HPDE6-E6E7 (cell line): ENCODE data around the gene MRPS27.
"Not testable (repeated sequence)": the region's sequence is repeated elsewhere in the genome, so short reads cannot be mapped to it uniquely, and the experiment has no call there.

Experiments
- DNase-seq: peaks from one replicate; pipeline ENCODE4 v3.0.0; 2011; ENCODE audit warnings: missing footprints; ENCODE audit errors: extremely low spot score

The MRPS27 gene

DNA sequence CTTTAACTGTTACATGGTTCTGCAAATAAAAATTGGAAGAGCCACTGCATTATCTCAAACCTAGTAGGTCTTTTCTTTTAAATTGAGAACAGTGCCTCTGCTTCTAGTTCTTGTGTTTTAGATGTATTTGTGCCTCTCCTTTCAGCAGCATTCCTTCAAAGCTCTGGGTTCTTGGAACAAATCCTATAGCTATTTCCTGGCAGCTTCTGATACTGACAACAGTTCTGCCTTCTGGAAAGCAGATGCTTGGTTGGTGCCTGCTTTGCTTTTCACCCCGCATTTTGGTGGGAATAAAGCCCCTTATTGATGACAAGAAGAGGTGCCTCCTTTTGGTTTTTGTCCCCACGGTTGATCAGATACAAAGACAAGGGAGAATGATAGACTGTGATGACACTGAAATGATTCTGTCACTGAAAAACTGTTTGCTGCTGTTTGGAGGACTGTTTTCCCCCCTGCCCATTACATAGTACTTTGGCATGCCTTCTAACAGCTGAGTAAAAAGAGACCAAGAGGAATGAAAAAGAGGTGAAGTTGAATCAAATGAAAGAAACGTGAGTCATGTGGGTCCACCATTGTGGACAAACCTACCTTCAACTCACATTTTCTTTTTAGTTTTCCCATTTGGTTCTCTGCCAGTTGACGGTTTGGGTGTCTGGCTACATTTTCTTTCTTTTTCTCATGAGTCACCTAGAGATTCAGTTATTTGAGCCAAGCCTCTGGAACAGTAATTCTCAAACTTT, 5.7 kb upstream of the MRPS27 start:
- no peak for DNase-seq

DNA sequence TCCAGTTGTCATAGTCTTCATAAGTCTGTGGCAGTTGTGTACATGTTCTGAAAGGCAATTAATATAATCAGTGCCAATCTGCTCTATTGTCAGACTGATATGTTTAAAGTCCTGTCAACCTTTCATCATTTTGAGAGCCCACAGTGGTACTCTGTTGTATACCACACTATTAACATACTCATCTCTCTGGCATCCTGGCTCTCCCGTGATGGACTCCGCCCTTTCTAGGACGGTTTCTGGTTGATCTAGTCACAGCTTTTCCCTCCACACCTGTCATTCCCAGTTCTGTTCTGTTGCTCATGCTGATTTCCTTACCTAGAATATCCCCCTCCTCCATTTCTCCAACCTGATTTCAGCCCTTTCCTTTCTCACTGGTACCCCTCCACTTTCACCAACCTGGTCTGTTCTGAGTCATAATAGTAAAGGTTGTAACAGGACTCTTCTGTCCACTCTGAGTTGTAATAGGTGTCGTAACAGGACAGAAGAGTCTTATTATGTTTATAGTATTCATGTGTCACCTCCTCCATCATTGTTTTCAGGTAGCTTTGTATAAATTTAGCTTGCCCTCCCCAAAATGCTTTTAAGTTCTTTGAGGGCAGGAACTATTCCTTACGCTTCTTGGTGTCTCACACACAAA, 4.3 kb upstream of the MRPS27 start:
- peak; percentile 46 for DNase-seq

DNA sequence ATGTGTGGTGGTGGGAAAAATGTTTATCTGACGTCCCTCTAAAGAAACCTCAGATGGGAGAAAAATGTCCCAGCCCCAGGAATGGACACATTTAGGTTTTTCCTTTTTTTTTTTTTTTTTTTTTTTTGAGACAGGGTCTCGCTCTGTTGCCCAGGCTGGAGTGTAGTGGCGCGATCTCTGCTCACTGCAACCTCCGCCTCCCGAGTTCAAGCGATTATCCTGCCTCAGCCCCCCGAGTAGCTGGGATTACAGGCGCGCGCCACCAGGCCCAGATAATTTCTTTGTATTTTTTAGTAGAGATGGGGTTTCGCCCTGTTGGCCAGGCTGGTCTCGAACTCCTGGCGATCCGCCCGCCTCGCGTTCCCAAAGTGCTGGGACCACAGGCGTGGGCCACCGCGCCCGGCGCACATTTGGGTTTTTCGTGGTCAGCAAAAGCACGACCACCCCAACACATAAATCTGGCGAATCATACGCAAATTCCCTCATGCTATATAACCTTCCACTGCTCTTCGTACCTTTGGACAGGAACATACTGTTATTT, 535 bp downstream of the MRPS27 start:
- not testable (repeated sequence) for DNase-seq

DNA sequence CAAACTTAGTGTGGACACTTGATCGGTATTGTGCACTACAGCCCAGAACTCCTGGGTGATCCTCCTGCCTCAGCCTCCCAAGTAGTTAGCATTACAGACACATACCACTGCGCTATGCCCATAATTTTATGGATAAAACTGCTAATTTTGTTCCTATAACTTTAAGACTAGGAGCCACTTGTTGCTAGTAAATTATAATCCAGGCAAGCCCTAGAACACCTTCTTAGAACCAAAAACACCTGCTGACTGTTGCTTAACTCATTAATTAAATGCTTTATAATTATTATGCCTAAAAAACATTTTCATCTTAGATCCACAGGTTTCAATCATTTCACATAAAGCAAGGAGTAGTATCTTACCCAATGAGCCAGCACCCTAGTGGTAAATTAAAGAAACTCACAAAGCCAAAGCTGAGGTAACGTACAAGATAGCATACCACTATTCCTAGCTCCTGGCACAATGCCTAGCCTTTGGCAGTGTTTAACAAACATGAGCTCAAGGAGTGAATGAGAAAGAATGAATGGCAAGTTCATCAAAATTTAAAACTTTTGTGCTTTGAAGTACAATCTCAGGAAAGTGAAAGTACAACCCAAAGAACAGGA, 5.4 kb downstream of the MRPS27 start:
- DNase-seq: no peak

DNA sequence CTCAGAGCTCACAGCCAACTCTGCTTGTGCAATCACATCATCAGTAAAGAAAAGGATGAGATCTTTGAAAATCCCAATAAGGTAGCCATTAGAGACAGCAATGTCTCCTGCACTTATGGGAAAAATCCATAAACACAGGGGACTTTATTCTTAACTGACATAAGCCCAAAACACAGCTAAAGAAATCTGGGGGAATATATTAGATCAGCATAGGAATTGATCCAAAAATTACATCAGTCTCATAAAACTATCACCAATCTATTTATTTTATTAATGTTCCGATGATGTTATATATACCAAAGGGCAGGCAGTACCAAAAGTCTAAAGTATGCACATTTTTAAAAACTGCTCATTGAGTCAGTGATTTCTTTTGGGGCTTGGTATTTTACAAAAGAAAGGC, 6.9 kb downstream of the MRPS27 start:
- no peak for DNase-seq

DNA sequence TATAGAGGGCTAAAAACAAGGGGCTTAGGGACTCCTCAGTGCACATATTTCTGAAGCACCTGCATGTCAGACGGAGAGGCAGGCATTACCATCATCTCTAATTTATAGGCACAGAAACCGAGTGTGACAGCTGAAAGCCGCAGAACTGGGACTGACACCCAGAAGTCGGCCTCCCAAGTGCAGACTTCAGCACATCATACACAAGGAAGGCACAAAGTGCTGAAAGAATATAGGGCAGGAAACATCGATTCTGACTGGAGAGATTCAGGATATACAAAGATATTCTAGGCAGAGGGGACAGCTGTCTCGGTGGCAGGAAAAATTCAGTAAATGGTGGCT, 11.2 kb downstream of the MRPS27 start:
- no peak for DNase-seq

DNA sequence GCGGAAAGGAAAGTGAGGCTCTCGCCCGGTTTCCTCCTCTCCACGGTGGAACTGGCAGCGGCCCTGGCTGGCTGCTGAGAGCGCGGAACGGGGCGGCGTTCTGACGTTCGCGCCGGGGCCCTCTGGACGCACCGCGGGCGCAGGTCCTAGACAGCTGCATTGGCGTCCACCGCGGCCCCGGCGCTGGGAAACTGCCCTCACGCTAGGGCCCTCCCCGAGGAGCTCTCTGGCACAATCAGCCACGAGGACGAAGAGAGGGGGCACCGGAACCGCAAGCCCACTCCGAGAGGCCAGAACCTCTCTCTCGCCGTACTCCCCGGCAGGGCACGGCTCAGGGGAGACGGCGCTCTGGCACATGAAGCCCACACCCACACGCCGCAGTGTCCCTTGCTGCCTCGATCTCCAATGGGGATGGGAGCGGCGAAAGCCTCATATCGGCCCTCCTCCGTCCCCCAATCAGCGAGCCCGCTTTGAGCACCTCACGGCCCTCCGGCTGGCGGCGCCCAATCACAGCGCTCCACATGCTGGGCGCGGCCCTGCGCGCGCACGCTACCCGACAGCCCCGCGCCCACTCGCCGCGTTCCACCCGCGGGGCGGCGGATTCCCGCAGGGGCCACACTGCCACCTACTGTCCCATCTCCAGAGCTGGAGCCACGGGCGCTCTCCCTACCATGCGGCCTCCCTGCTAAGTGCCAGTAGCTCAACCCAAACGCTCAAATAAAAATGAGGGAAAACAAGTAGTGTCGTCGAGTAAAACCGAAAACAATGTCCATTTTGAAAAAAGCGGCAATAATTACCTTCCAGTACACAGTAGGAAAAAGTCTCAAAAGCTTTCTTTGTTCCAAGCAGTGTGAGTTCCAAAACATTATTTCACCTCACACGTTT, 11.8 kb downstream of the MRPS27 start:
- peak; percentile 97 for DNase-seq

DNA sequence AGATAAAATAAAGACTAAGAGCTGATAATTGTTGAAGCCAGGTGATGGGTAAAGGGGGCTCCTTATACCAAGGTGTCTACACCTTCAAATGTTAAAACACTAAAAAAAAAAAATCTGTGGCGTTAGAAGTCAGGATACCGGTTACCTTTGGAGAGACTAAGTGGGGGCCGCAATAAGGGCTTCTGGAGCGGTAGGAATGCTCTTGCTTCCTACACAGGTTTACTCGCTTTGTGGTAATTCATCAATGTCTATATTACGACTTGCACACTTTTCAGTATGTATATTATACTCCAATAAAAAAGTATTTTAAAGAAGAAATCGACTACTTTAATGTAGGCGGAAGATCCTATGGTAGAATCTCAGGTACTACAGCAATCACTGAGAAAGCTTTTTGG, 12.5 kb downstream of the MRPS27 start:
- DNase-seq: no peak

DNA sequence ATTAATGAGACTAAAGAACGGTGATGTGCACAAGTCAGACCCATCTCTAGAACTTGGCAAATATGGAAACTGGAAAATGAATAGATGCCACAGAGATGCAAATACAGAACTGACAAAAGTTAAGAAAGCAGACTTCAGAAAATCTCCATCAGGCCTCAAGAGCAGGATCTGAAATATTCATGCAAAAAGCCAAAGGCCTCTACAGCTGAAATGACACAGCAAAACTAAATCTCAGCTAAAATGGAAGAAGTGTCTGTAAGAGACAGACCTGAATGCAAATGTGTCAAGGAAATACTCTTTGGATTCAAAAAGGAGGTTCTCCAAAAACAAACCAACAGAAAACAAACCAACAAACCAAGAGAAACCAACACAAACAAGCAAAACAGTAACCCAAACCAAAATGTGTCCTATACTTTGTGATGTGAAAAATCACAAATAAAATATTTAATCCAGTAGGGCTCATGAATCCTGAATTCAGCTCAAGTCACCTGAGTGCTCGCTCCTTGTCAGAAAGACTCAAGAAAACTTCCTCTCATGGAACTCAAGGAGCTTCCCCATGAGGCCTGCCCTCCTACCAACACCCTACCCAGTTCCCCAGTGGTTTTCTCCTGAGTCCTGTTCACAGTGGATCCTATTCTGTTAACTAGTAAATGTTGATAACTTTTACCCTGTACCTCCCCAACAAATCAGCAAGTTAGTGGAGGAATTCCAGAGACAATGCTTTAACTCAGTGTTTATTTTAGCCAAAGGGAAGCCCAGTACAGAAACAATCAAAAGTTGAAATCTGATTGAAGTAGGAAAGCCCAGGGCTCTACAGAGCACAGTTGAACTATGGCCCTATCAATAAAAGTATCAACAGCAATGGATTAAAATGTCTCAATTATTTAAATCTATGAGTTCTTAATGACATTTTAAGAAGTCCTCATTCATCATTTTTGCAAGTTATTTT, 14.6 kb downstream of the MRPS27 start:
- DNase-seq: no peak

DNA sequence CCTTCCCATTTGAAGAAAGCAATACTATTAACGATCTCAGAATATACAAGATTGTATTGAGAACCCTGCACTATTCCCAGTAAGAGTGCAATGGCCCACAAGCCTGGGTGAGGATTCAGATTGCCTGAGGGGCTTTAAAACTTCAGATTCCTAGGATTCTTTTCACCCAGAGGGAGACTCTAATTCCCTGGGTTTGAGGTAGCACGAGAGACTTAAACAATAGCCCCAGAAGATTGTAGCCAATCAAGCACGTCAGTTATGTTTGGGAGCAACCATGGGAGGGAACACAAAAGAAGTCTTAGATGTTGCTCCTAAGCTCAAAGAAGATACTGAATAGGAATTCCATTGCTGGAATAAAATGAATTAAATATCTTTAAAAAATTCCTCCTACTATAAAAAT, 17.9 kb downstream of the MRPS27 start:
- DNase-seq: no peak

DNA sequence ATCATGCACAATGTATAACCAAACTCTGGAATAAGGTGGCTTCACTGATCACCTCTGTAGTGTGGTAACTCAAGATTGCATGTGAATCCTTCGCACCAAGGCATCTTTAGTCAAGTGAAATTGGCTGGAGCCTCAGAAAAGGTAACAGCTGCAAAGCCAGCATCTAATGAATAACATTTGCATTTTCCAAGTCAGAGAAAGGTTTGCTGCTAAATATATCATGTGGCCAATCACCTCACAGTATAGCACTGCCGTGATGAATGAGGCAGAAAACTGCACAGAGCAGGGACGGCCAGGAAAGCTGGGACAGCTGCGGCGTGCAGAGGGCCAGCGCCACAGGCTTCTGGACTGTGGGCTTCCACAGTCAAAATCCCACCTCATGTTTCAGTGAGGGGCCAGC, 18.5 kb downstream of the MRPS27 start:
- DNase-seq: no peak

DNA sequence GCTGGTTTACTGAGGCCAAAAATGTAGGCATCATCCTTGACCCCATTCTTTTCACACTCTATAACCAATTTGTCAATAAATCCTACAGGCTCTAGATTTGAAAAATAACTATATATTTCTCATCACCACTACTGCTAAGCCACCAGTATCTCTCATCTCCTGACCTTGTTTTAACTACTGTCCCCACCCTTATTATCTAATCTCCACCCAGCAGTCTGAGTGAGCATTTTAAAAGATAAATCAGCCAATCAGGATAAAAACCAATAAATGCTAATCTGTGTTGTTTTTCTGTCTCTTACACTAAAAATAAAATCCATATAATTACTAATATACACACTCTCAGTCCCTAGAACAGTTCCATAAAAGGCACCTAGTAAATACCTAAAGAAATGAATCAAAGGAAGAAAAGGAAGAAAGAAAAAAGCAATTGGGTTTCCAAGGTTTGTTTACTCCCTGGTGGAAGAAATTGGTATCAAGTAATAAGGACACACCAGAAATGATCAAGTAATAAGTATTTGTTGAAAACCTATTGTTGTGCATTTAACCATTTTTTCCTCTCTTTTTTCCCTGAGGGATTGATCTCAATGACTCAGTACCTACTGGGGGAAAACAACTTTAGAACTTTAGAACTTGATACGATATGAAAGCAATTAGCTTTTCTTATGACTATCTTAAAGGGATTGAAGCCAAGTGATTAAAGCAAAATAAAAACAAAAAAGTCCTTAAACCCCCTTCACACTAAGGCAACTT, 19.3 kb downstream of the MRPS27 start:
- no peak for DNase-seq

DNA sequence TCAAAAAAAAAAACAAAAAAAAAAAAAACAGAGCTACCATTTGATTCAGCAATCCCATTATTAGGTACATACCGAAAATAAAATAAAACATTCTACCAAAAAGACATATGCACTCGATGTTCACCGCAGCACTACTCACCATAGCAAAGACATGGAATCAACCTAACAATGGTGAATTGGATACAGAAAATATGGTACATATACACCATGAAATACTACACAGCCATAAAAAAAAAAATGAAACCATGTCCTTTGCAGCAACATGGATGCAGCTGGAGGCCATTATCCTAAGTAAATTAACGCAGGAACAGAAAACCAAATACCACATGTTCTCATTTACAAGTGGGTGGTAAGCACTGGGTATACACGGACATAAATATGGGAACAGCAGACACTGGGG, 21.3 kb downstream of the MRPS27 start:
- no peak for DNase-seq

DNA sequence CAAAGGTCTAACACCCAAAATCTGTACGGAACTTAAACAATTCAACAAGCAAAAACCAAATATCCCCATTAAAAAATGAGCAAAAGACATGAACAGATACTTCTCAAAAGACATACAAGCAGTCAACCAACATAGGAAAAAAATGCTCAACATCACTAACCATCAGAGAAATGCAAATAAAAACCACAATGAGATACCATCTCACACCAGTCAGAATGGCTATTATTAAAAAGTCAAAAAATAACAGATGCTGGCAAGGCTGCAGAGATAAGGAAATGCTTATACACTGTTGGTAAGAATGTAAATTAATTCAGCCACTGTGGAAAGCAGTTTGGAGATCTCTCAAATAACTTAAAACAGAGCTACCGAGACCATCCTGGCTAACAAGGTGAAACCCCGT, 21.9 kb downstream of the MRPS27 start:
- not testable (repeated sequence) for DNase-seq

DNA sequence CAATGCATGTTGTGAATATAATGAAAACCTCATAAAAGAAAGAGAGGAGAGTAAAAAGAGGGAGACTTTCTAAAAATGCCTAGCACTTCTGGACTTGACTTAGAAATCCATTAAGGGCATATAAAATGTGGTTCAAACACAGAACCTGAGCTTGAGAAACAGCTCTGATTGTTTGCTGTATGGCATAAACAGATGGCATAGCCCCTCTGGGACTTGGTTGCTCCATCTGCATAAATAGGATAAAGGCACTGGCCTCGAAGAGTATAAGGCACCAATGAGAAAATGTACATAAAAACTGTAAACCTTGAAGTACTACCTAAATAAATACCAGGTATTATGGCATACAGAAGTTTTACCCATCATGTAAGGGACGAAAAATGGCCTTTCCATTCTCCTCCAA, 23.8 kb downstream of the MRPS27 start:
- no peak for DNase-seq

DNA sequence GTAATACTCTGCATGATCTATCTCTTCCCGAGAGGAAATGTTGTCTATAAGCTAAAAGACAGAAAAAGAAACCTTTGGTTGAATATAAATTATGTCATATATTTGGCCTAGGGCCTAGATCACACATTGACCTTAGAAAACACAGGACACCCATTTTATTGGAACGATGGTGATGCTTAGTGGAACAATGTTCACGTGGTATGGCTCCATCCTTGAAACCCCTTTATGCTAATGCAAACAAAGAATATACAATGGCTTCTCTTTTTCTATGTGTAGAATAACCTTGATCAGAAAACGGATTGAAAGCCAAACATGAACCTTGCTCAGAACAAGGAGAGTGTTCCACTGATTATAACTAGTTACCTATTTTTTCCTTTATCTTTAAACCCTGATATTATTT, 24.5 kb downstream of the MRPS27 start:
- no peak for DNase-seq

DNA sequence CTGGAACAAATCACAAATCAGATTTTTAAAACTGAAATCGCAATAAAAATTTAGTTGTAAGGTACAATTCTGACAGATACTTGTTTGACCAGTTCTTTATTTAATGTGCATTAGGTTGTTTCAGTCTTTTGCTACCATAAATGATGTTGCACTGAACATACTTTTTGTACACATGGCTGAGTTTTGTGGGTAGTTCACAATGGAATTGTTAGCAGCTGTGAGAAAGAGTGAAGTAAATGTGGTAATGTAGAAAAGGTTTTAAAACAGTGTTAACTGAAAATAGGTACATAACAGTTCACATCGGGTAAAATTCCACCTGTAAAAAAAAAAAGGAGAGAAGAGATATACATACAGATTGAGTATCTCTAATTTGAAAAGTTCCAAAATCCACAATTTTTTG, 25.6 kb downstream of the MRPS27 start:
- DNase-seq: no peak

DNA sequence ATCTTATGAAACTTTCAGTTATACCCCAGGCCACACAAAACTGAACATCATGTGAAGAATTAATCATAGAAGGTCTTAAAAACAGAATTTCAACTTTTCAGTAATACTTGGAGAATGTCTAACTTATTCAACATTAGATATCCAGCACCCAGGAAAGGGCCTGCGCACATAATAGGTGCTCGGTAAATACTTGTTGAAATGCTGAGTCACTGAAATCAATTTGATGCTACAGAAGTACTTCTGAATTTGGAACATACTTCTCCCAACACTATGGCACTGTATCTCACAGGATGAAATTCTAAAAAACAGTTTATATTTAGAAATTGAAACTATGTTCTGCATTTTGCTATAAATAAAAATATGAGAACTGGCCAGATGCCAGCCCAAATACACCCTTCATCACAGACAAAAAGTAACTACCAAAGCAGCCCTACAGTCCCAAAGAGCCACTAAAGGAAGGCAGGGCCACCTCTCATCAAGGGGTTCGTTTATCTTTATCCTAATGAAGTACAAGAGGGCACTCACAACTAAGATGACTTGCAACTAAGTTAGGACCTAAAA, 26.5 kb downstream of the MRPS27 start:
- no peak for DNase-seq

DNA sequence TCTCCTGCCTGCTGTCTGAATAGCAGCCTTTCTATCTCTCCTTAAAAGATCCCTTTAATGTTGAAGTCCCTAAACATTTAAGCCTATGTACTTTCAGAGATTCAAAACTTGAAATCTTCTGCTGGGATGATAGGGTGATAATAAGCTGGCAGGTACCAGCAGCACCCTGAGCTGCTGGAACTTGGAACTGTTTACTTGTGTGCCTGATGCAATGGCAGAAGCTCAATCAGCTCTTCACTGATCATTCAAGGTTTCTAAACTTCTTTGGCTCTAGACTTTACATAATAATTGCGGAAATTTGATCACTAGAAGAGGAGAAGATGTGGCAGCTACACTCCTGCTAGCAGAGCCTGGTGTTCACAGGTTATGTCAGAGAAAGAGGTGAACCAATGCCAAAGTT, 27.6 kb downstream of the MRPS27 start:
- DNase-seq: no peak

DNA sequence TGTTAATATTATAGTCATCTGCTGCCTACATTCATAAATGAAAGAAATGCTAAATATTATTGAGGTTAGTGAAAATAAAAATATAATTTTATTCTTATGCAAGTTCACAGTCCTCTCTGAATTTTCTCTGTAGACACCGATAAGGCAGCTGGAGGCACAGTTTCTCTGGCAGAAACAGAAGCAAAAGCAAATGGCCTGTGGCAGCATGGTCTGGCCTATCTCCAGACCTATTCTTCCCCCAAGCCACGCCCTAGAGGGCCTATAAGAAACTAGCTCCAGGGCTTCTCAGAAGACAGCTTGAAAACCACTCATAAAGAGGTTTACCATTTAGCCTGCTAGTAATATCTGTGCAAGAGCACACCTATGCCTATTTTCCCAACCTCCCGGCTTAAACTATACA, 28.4 kb downstream of the MRPS27 start:
- DNase-seq: no peak
